ENCODE data around the gene NUP214. TPM values are rescaled to one million over a fixed set of nuclear protein-coding genes. Genes with fewer than 3 reads are reported as not detected.
"Not testable (repeated sequence)": the region's sequence is repeated elsewhere in the genome, so short reads cannot be mapped to it uniquely, and the experiment has no call there.

NUP214 gene
- total RNA-seq, 1 donor from 2014 or later, result 51.5 TPM

DNA sequence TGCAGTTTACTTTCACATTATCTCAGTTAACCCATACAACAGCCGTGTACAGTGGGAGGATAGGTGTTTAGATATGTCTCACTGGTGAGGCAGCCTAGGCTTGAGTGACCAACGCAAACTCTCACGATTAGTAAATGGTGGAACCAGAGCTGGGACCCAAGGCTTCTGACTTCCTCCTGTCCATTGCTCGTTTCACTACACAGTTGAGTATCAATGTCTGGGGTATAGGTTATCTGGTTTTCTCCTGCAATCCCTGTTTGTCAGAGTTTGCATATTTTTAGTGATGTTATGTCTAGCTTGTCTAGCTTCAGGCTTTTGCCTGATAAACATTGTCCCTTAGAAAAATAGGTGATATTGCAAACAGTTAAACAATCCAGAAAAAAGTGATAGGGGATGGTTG lies 62.6 kb downstream of the NUP214 start:
- DNase-seq (ENCODE audit: extremely low spot score, unreplicated experiment), result no peak
- Mint-ChIP-seq H3K36me3 (ENCODE audit: unreplicated experiment) (peaks cover 28% of the 10 kb centered on the region), H3K4me3 (ENCODE audit: unreplicated experiment) (no peak overlapping the region), H3K9me3 (ENCODE audit: unreplicated experiment) (no peaks in the 10 kb centered on the region), H3K27ac (ENCODE audit: unreplicated experiment) (no peak overlapping the region), H3K4me1 (ENCODE audit: unreplicated experiment) (no peaks in the 10 kb centered on the region), H3K27me3 (ENCODE audit: unreplicated experiment) (no peaks in the 10 kb centered on the region)
- TF ChIP-seq, protein P1, sequence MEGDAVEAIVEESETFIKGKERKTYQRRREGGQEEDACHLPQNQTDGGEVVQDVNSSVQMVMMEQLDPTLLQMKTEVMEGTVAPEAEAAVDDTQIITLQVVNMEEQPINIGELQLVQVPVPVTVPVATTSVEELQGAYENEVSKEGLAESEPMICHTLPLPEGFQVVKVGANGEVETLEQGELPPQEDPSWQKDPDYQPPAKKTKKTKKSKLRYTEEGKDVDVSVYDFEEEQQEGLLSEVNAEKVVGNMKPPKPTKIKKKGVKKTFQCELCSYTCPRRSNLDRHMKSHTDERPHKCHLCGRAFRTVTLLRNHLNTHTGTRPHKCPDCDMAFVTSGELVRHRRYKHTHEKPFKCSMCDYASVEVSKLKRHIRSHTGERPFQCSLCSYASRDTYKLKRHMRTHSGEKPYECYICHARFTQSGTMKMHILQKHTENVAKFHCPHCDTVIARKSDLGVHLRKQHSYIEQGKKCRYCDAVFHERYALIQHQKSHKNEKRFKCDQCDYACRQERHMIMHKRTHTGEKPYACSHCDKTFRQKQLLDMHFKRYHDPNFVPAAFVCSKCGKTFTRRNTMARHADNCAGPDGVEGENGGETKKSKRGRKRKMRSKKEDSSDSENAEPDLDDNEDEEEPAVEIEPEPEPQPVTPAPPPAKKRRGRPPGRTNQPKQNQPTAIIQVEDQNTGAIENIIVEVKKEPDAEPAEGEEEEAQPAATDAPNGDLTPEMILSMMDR (IDR thresholded peaks at IDR 0.05), result no peak

DNA sequence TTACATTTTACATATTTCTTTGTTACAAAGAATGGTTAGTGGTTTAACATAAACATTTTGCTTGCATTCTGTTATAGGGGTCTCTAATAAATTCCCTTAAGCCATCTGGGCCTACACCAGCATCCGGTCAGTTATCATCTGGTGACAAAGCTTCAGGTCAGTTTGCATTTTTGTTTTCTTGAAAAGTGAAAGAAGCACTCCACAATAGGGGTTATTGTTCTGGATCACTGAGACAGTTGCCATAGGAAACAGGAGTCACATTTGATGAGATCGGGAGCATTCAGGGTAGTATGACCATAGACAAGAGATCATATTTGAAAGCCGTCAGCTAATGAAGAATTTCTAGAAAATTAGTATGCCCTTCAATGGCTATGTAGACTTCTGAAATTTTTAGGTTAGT lies 63.6 kb downstream of the NUP214 start:
- TF ChIP-seq, protein P1 (IDR thresholded peaks at IDR 0.05), result no peak
- Mint-ChIP-seq H3K4me1 (ENCODE audit: unreplicated experiment) (no peaks in the 10 kb centered on the region), H3K36me3 (ENCODE audit: unreplicated experiment) (peaks cover 31% of the 10 kb centered on the region), H3K27ac (ENCODE audit: unreplicated experiment) (no peak overlapping the region), H3K9me3 (ENCODE audit: unreplicated experiment) (no peaks in the 10 kb centered on the region), H3K4me3 (ENCODE audit: unreplicated experiment) (no peak overlapping the region), H3K27me3 (ENCODE audit: unreplicated experiment) (no peaks in the 10 kb centered on the region)
- DNase-seq (ENCODE audit: extremely low spot score, unreplicated experiment), result no peak

DNA sequence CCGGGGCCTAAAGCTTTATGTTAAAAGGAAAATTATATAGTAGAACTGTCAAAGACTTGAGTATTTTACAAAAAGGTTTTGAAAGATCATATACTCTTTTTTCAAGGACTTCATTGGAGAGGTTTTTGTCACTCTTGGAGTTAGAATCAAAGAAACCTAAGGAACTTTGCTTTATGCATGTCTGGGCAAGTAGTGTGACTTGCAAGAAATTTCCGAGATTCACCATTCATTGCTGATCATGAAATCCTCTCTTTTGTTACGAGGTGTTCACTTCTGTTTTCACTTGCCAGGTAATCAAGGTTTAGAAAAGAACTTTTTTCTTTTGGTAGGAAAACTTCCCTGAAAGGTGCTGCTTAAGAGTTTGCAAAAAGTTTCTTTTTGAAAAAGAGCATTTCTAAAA lies 64.8 kb downstream of the NUP214 start:
- Mint-ChIP-seq H3K9me3 (ENCODE audit: unreplicated experiment) (no peaks in the 10 kb centered on the region), H3K4me1 (ENCODE audit: unreplicated experiment) (no peaks in the 10 kb centered on the region), H3K27me3 (ENCODE audit: unreplicated experiment) (no peaks in the 10 kb centered on the region), H3K27ac (ENCODE audit: unreplicated experiment) (no peak overlapping the region), H3K36me3 (ENCODE audit: unreplicated experiment) (peaks cover 35% of the 10 kb centered on the region), H3K4me3 (ENCODE audit: unreplicated experiment) (no peak overlapping the region)
- DNase-seq (ENCODE audit: extremely low spot score, unreplicated experiment), result no peak
- TF ChIP-seq, protein P1 (IDR thresholded peaks at IDR 0.05), result no peak

DNA sequence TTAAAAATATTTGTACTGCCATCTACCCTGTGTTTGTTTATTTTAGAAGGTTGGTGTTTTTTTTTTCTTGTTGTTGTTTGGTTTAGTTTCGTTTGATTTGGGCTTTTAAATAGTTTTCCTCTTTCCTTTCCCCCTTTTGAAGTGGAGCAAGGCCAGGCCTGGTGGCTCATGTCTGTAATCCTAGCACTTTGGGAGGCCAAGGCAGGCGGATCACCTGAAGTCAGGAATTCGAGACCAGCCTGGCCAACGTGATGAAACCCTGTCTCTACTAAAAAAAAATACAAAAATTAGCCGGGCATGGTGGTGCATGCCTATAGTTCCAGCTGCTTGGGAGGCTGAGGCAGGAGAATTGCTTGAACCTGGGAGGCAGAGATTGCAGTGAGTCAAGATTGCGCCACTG lies 65.6 kb downstream of the NUP214 start:
- not testable (repeated sequence) for DNase-seq (ENCODE audit: extremely low spot score, unreplicated experiment); H3K9me3 Mint-ChIP-seq (ENCODE audit: unreplicated experiment); H3K4me1 Mint-ChIP-seq (ENCODE audit: unreplicated experiment); H3K27ac Mint-ChIP-seq (ENCODE audit: unreplicated experiment); H3K27me3 Mint-ChIP-seq (ENCODE audit: unreplicated experiment); H3K4me3 Mint-ChIP-seq (ENCODE audit: unreplicated experiment)
- peaks cover 32% of the 10 kb centered on the region for H3K36me3 Mint-ChIP-seq (ENCODE audit: unreplicated experiment)

DNA sequence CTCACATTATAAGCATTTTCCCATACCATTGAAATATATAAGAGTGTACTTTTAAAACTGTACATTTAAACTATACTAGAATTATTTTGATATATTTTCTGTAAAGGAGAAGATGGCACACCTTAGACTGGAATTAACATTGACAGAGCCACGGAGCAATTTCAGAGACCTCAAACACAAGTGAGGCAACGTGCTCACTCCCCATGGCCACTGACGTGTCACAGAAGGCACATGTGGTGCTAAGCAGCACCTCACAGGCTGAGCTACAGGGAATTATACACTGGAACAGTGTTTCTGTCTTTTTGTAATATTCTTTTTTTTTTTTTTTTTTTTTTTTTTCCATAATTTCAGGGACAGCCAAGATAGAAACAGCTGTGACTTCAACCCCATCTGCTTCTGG lies 66.5 kb downstream of the NUP214 start:
- Mint-ChIP-seq H3K36me3 (ENCODE audit: unreplicated experiment) (peaks cover 31% of the 10 kb centered on the region), H3K4me1 (ENCODE audit: unreplicated experiment) (no peaks in the 10 kb centered on the region), H3K4me3 (ENCODE audit: unreplicated experiment) (no peak overlapping the region), H3K9me3 (ENCODE audit: unreplicated experiment) (no peaks in the 10 kb centered on the region), H3K27me3 (ENCODE audit: unreplicated experiment) (no peaks in the 10 kb centered on the region), H3K27ac (ENCODE audit: unreplicated experiment) (no peak overlapping the region)
- TF ChIP-seq, protein P1 (IDR thresholded peaks at IDR 0.05), result no peak
- no peak for DNase-seq (ENCODE audit: extremely low spot score, unreplicated experiment)

DNA sequence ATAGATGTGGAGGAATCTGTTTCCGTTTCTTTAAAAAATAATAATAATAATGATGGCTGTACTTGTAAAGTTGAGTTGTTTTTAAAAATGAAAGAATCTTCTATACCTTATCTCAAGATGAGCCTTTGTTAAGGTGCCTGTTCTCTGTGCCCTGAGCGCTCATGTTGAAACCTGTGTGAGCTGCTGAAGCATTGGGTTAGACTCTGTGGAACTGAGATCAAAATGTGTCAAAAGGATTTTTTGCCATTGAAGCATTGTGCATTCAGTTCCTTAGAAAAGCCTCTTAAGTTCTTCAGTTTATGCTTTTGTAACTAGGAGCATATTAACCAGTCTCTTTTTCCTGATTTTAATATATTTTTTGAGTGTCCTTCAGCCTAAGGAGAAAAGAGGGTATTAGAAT lies 67.7 kb downstream of the NUP214 start:
- no peak overlapping the region for H3K4me3 Mint-ChIP-seq (ENCODE audit: unreplicated experiment)
- H3K27ac Mint-ChIP-seq (ENCODE audit: unreplicated experiment), result no peak overlapping the region
- no peaks in the 10 kb centered on the region for H3K27me3 Mint-ChIP-seq (ENCODE audit: unreplicated experiment)
- DNase-seq (ENCODE audit: extremely low spot score, unreplicated experiment), result no peak
- no peaks in the 10 kb centered on the region for H3K9me3 Mint-ChIP-seq (ENCODE audit: unreplicated experiment)
- TF ChIP-seq, protein P1 (IDR thresholded peaks at IDR 0.05), result no peak
- peaks cover 34% of the 10 kb centered on the region for H3K36me3 Mint-ChIP-seq (ENCODE audit: unreplicated experiment)
- H3K4me1 Mint-ChIP-seq (ENCODE audit: unreplicated experiment), result no peaks in the 10 kb centered on the region

Measured in osteocyte (in vitro differentiated cells).